Brain microvascular endothelial cell (primary cell): Measurements from ENCODE around the gene HTATSF1.

Experiments
- DNase-seq: peaks from one replicate; pipeline ENCODE4 v3.0.0-alpha.2; 2020
- H3K27ac ChIP-seq: fragments of 250-450 bp; sonication (Bioruptor Pico); 2 replicates; pipeline ENCODE4 v1.5.1; 2020; ENCODE audit warnings: mild to moderate bottlenecking, moderate library complexity
- H3K27me3 ChIP-seq: fragments of 250-450 bp; sonication (Bioruptor Pico); replicated peaks from 2 replicates; pipeline ENCODE4 v1.5.1; 2020; ENCODE audit warnings: mild to moderate bottlenecking
- H3K36me3 ChIP-seq: fragments of 250-450 bp; sonication (Bioruptor Pico); replicated peaks from 2 replicates; pipeline ENCODE4 v1.5.1; 2020; ENCODE audit warnings: mild to moderate bottlenecking
- H3K4me3 ChIP-seq: 2 replicates; pipeline ENCODE4 v1.5.1; 2011; ENCODE audit warnings: low read depth, mild to moderate bottlenecking, control low read depth, low read length, moderate library complexity
- in situ Hi-C: cut with HindIII; loops from 2 replicates; pipeline ENCODE4 v1.10.0; 2017; ENCODE audit warnings: low sequenced_read_pairs, low pct_ligation_motif_present
- TF ChIP-seq, protein P1 (sequence below): IDR thresholded peaks from 2 replicates; pipeline ENCODE4 v1.5.1; 2011; ENCODE audit warnings: low read depth, mild to moderate bottlenecking, moderate library complexity, low read length, control low read depth, inconsistent platforms; ENCODE audit errors: missing control alignments

HTATSF1 gene

DNA sequence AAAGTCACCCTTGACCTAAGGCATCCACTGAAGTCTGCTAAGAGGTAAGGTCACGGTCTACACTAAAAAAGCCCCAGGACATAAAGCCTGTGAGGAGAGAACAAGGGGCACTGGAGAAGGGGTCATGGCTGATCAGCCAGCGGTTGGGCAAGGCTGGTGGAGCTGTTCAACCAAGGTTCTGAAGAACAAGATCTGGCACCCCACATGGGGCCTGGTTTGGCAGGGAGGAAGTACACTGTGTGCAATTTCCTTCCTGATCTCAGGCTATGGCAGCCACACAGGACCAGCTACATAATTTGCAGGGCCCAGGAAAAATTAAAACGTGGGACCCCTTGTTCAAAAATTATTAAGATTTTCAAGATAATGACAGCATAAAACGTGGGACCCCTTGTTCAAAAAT is 23.7 kb upstream of the HTATSF1 start:
- DNase-seq, result no peak
- Histone ChIP-seq H3K27me3 (no peaks in the 10 kb centered on the region), H3K4me3 (no peak overlapping the region), H3K36me3 (no peaks in the 10 kb centered on the region), H3K27ac (no peak overlapping the region)
- TF ChIP-seq, protein P1, sequence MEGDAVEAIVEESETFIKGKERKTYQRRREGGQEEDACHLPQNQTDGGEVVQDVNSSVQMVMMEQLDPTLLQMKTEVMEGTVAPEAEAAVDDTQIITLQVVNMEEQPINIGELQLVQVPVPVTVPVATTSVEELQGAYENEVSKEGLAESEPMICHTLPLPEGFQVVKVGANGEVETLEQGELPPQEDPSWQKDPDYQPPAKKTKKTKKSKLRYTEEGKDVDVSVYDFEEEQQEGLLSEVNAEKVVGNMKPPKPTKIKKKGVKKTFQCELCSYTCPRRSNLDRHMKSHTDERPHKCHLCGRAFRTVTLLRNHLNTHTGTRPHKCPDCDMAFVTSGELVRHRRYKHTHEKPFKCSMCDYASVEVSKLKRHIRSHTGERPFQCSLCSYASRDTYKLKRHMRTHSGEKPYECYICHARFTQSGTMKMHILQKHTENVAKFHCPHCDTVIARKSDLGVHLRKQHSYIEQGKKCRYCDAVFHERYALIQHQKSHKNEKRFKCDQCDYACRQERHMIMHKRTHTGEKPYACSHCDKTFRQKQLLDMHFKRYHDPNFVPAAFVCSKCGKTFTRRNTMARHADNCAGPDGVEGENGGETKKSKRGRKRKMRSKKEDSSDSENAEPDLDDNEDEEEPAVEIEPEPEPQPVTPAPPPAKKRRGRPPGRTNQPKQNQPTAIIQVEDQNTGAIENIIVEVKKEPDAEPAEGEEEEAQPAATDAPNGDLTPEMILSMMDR, result no peak
- in situ Hi-C loops, result no loop called here

- Histone ChIP-seq H3K36me3 (no peaks in the 10 kb centered on the region), H3K27me3 (no peaks in the 10 kb centered on the region), H3K4me3 (no peak overlapping the region), H3K27ac (no peak overlapping the region)
- TF ChIP-seq, protein P1, result no peak
- no peak for DNase-seq
- in situ Hi-C loops, result no loop called here
These were observed 22.2 kb upstream of the HTATSF1 start for GRCh38 chrX:136475236-136475635.

GRCh38 chrX:136476501-136476900 is 20.9 kb upstream of the HTATSF1 start:
- H3K27me3 ChIP-seq, result no peaks in the 10 kb centered on the region
- TF ChIP-seq, protein P1, result no peak
- in situ Hi-C loops, result no loop called here
- H3K27ac ChIP-seq, result no peak overlapping the region
- no peak for DNase-seq
- H3K4me3 ChIP-seq, result no peak overlapping the region
- no peaks in the 10 kb centered on the region for H3K36me3 ChIP-seq

DNA sequence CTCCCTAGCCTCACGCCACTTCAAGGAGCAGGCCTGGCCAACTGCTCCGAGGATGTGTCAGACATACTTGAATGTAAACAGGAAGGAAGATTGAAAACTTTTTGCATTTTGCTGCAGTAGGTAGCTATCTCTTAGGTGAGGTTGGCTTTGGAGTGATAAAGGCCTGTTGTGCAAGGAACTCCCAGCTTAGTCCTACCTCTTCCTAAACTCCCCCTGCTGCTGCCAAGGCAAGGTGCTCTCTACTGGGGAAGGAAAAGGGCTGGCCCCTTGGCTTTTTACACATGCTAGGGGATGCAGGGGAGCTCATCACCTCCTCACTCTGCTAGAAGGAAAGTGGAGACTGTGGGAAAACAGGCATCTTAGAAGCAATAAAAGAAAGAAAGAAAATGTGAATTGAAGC is 20.4 kb upstream of the HTATSF1 start:
- no peak overlapping the region for H3K4me3 ChIP-seq
- no peak for DNase-seq
- H3K36me3 ChIP-seq, result no peaks in the 10 kb centered on the region
- H3K27ac ChIP-seq, result no peak overlapping the region
- TF ChIP-seq, protein P1, result no peak
- in situ Hi-C loops, result no loop called here
- no peaks in the 10 kb centered on the region for H3K27me3 ChIP-seq

GRCh38 chrX:136480383-136480782 is 17.0 kb upstream of the HTATSF1 start:
- TF ChIP-seq, protein P1, result no peak
- in situ Hi-C loops, result no loop called here

DNA sequence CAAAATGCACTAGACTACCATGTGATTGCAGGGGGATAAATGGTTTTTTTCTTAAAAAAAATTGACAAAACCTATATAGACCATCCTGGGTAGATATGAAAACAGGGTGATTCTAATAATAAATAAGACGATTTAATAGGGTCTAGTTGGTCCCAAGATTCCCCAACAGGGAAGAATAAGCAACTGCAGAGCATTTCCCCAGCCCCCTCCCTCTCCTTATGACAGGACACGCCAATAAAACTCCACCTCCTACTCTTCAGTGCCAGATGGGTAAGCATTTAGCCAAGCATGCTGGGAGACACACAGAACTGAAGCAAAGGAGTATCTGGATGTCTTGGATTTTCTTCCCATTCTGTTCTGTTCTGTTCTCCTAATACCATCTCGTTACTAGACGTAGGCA is 9.7 kb upstream of the HTATSF1 start, which contains the start of gene BRS3:
BRS3 (plus strand) TSS at position 301 of the 400 bp plus-strand sequence. CDS start 168 bp downstream, outside the sequence.
- no peak within 1 kb of the TSS for H3K27ac ChIP-seq

More at GRCh38 chrX:136480383-136480782, 17.0 kb upstream of the HTATSF1 start:
- Histone ChIP-seq H3K4me3 (no peak overlapping the region), H3K27me3 (no peaks in the 10 kb centered on the region), H3K27ac (no peak overlapping the region), H3K36me3 (no peaks in the 10 kb centered on the region)
- DNase-seq, result no peak

More for the DNA sequence above, 9.7 kb upstream of the HTATSF1 start, which contains the start of gene BRS3:
- H3K27me3 ChIP-seq, result no peaks in the 10 kb centered on the region
- TF ChIP-seq, protein P1, result no peak
- no peaks in the 10 kb centered on the region for H3K36me3 ChIP-seq
- no peak within 1 kb of the TSS for H3K4me3 ChIP-seq
- DNase-seq, result no peak
- in situ Hi-C loops, result no loop called here
